ENCODE data around the gene AFMID.

DNA sequence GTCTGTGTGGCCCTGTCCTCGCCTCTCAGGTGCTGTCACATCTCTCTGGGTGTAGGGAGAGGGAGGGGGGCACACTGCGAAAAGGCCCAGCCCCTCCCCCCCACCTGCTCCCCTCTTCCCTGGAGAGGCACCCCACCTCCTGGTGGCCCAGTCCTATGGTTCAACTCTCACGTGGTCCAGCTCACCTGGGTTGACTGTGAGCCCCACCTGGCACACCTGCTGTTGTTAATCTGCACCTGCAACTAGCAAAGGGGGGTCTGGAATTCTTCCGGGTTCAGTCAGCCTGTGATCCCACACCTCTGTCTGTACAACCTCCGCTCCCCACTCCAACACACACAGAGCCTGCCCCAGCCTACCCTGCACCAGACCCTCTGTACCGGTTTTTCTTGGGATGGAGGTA is 20.7 kb upstream of the AFMID start:
- TF ChIP-seq, protein P1, sequence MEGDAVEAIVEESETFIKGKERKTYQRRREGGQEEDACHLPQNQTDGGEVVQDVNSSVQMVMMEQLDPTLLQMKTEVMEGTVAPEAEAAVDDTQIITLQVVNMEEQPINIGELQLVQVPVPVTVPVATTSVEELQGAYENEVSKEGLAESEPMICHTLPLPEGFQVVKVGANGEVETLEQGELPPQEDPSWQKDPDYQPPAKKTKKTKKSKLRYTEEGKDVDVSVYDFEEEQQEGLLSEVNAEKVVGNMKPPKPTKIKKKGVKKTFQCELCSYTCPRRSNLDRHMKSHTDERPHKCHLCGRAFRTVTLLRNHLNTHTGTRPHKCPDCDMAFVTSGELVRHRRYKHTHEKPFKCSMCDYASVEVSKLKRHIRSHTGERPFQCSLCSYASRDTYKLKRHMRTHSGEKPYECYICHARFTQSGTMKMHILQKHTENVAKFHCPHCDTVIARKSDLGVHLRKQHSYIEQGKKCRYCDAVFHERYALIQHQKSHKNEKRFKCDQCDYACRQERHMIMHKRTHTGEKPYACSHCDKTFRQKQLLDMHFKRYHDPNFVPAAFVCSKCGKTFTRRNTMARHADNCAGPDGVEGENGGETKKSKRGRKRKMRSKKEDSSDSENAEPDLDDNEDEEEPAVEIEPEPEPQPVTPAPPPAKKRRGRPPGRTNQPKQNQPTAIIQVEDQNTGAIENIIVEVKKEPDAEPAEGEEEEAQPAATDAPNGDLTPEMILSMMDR (IDR thresholded peaks at IDR 0.05; ENCODE audit: poor library complexity) = no peak
- TF ChIP-seq EZH2 (IDR thresholded peaks at IDR 0.05; ENCODE audit: borderline replicate concordance) = no peak
